Measurements from ENCODE around the gene KCNK13.

DNA sequence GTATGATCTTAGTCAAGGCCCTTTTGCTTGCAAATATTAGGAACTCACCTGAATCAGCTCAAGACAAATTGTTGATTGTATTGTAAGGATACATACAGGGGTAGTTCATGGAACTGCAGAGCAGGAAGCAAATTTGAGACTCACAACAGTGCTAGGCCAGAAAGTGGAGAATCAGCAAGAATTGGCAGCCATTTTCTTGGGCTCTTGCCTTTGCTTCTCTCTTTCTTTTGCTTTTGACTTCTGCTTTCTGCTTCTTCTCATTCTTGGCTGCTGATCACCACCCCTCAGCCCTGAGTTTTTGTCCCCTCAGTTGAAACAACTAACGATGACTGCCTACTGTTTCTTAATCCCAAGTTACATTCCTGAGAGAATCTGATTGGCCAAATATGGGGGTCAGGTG, 34.8 kb downstream of the KCNK13 start:
- TF ChIP-seq CTCF (IDR thresholded peaks at IDR 0.05): no peak
- no peak for TF ChIP-seq POLR2A (IDR thresholded peaks at IDR 0.05)
